ENCODE data around the gene ZNF212.

ZNF212 gene

DNA sequence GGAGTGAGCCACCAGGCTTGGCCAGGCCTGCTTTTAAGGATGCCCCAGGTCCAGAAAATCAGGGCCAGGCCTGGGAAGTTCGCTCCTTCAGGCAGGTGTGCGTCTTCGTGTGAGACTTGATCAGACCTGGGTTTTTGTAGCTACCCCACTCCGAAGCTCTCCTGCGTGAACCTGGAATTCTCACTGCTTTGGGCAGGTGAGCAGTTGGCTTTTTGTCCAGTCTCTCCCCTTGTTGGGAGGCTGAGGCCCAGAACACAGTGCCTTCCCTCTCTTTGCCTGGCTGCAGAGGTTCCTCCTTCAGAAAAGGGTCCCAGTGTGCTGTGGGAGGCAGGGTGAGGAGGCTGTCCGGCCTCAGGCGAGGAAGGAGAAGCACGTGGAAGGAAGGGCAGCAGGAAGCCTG, 49.8 kb downstream of the ZNF212 start:
- DNase-seq: no peak

DNA sequence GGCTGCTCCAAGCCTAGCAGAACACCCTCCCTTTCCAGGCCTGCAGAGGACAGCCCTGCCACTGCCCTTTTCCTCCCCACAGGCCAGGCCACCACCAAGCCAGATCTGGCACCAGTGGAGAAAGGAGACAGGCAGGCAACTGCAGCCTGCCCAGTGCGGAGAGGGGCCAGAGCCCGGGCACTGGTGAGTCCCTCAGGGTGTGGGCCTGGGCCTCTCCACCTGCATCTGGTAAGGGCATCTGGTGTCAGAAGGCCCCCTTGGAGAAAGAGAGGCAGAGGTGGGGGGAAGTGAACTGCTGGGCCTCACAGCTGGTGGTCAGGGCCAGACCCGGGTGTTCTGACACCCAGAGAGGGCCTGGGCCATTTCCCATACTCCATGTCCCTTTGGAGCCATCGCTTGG, 50.4 kb downstream of the ZNF212 start:
- DNase-seq: no peak

DNA sequence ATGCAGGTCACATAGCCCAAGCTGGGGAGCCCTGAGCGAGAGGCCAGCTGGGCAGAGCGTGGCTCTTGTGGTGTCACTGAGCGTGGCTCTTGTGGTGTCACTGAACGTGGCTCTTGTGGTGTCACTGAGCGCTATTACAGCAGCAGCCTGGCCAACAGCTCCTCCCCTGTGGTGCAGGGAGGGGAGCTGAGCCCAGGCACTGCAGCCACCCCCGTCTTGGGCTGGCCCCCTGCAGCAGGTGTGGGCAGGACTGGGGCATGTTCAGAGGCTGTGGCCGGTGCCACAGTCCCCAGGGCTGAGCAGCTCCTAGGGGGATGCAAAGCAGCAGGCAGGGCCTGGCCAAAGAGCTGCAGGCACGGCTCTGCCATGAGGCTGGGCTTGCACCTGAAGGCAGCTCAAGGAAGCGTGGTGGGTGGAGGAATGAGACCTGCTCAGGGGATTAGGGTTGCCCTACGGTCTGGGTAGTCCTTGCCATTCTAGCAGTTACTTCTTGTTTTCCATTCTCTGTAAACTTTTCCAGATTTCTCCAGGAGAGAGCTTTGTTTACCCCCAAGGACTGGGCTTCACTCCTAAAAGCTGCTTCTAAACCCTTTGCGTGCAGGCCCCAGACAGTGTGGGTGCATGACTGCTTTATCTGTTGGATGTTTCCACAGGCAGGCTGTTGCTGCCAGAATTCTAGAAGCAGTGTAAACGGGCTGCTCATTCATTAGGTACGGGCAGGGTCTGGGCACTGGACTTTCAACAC, 51.8 kb downstream of the ZNF212 start:
- no peak for DNase-seq

GRCh38 chr7:149291781-149292461, 52.5 kb downstream of the ZNF212 start:
- DNase-seq: no peak

DNA sequence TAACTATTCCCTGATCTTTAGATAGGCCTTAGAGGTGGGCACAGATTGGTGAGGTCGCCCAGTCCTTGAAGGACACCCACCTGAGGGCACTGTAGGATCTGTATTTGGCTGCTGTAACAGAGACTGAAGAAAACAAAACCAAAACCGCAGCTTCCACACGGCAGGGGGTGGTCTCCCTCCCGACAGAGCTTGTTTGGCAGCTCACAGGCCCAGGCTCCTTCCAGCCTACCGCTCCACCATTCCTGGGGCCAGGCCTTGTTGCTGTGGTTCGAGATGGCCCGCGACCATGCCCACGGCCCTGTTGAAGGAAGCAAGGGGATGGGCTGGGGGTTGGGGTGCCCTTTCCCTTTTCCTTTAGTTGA, 53.0 kb downstream of the ZNF212 start:
- DNase-seq: no peak

- DNase-seq: no peak
Measured at GRCh38 chr7:149293338-149293737, 53.9 kb downstream of the ZNF212 start.

DNA sequence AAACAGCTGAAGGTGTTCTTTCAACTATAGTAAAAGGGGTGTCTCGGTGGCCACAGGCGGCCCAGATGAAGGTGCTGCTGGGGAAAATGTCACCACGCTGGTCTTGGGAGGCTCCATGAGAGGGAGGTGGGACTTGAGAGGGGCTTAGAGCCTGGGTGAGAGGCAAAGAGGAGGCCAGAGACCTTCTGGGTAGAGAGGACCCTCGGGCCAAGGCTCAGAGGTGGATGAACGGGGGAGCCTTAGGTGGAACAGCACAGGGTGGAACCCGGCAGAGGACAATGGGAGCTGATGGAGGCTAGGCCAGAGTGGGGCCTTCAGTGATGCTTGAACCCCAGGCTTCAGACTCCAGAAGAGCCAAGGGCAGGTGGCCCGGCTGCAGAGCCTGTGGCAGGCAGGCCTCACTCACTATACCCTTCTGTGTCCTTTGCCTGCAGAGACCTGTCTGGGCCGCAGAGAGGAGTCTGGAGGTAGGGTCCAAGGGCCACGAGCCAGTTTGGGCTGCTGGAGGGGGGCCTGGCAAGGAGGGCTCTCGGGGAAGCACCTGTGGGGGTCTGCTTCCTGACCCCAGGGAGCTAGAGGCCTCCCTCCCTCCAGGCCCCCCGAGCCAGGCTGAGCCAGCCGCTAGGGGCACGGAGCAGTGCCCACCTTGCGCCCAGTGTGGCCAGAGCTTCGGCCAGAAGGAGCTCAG, 54.6 kb downstream of the ZNF212 start:
- DNase-seq: no peak

DNA sequence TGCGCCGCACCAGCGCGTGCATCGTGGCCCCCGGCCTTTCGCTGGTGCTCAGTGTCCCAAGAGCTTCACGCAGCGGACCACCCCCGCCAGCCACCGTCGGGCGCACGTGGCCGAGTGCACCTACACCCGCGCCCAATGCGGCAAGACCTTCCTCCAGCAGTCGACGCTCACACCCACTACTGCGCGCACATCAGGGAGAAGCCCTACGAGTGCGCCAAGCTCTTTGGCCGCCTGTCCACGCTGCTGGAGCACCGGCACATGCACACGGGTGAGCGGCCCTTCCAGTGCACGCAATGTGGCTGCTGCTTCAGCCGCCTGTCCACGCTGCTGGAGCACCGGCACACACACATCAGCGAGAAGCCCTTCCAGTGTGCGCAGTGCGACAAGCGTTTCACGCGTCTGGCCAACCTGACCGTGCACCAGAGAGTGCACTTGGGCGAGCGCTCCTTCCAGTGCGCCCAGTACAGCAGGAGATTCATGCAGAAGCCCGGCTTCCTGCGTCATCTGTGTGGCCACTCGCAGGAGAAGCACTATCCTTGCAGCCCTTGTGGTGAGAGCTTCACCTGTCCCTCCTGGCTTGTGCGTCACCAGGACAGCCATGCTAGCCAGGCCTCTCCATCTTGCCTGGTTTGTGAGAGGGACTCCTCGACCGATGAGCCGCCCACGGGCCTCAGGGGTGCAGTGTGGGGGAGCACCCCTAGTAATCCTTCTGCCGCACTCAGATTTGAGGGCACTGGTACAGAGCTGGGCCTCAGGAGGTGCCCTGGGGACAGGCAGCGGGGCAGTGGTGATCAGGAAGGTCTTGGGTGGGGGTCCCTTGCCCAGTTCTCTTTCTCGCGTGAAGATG, 55.4 kb downstream of the ZNF212 start:
- no peak for DNase-seq

DNA sequence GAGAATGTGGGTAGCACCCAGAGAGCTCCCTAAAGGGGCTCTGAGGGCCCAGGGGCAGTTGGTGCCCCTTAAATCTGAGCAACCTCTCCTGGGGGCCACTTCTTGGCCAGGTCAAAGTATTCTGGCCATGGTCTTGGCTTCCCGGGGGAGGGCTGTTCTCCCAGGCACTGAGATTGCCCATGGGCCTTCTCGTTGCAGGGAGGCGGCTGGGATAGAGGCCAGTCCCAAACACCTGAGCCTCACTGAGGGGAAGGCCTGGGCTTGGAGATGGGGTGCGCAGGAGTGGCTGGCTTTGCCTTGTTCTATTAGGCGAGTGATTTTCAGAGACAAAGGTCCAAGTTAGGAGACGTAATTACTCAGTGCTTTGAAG, 56.0 kb downstream of the ZNF212 start:
- DNase-seq: no peak

- DNase-seq: no peak
Measured at GRCh38 chr7:149296368-149296767, 56.9 kb downstream of the ZNF212 start.

DNA sequence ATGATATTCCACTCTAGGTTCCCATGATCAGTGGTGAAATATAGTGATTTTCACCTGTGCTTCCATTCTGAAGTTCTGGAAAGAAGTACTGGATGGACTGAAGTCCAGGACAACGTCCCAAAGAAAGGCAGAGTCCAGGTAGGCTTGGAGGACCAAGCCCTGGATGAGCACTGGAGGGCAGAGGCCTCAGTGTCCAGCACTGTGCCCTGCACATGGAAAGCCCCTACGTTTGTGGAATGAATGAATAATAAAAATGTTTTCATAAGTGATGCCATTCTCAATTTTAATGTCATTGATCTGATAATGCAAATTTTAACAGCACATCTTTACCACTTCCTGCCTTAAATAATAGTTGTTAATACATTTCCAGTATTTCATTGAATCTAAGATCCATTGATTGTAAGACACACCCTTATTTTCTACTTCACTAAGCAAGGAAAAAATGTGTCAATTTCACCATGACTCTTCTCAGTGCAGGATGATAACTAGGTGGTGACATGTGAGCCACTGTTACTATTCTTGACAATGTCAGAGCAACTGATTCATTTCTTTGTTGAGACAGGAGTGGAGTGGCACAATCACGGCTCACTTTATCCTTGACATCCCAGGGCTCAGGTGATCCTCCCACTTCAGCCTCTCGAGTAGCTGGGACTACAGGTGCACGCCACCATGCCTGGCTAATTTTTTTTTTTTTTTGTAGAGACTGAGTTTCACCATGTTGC, 57.7 kb downstream of the ZNF212 start:
- DNase-seq: no peak

GRCh38 chr7:149300620-149301285, 61.3 kb downstream of the ZNF212 start:
- DNase-seq: no peak

- no peak for DNase-seq
Measured at GRCh38 chr7:149302222-149302621, 62.8 kb downstream of the ZNF212 start.

- DNase-seq: no peak
Measured at GRCh38 chr7:149302865-149303264, 63.4 kb downstream of the ZNF212 start.

DNA sequence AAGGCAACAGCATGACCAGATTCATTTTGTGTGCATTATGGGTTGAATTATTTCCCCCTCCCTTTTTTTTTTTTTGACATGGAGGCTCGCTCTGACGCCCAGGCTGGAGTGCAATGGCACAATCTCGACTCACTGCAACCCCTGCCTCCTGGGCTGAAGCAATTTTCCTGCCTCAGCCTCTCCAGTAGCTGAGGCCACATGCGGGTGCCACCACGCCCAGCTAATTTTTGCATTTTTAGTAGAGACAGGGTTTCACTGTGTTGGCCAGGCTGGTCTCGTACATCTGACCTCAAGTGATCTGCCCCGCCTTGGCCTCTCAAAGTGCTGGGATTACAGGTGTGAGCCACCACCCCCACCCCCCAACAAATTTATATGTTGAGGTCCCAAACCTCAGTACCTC, 64.6 kb downstream of the ZNF212 start:
- DNase-seq: no peak

All from islet precursor cell (in vitro differentiated cells).